Epithelial cell of esophagus (primary cell): ENCODE measurements around the gene PAPOLB.
"Not testable (repeated sequence)": the region's sequence is repeated elsewhere in the genome, so short reads cannot be mapped to it uniquely, and the experiment has no call there.

ENCODE experiments used
- DNase-seq: peaks from one replicate; pipeline ENCODE4 v3.0.0; 2010; ENCODE audit warnings: low read depth
- H3K4me3 ChIP-seq: 2 replicates; pipeline ENCODE4 v1.5.1; 2011; ENCODE audit warnings: mild to moderate bottlenecking, low read length, control low read depth
- CTCF ChIP-seq: IDR thresholded peaks from 2 replicates; pipeline ENCODE4 v1.5.1; 2011; ENCODE audit warnings: low read depth, mild to moderate bottlenecking, low read length, control low read depth, inconsistent platforms; ENCODE audit not compliant: insufficient read depth; ENCODE audit errors: missing control alignments

PAPOLB gene

GRCh38 chr7:4894482-4894881 lies 32.7 kb upstream of the PAPOLB start:
- no peak overlapping the region for H3K4me3 ChIP-seq
- DNase-seq = no peak
- TF ChIP-seq CTCF = no peak

- no peak overlapping the region for H3K4me3 ChIP-seq
- no peak for TF ChIP-seq CTCF
- DNase-seq = no peak
Measured at GRCh38 chr7:4893929-4894475, 32.2 kb upstream of the PAPOLB start.

- H3K4me3 ChIP-seq, DNase-seq: not testable (repeated sequence)
Measured at GRCh38 chr7:4893188-4893587, 31.4 kb upstream of the PAPOLB start.

- not testable (repeated sequence) for H3K4me3 ChIP-seq, DNase-seq
Measured at GRCh38 chr7:4891522-4891921, 29.7 kb upstream of the PAPOLB start.

GRCh38 chr7:4889682-4890081 lies 27.9 kb upstream of the PAPOLB start:
- TF ChIP-seq CTCF = no peak
- no peak overlapping the region for H3K4me3 ChIP-seq
- DNase-seq = no peak

GRCh38 chr7:4888161-4888560 lies 26.3 kb upstream of the PAPOLB start:
- no peak for DNase-seq
- no peak overlapping the region for H3K4me3 ChIP-seq
- TF ChIP-seq CTCF = no peak

GRCh38 chr7:4886671-4887070 lies 24.8 kb upstream of the PAPOLB start:
- no peak for TF ChIP-seq CTCF
- no peak for DNase-seq
- no peak overlapping the region for H3K4me3 ChIP-seq

GRCh38 chr7:4885317-4885807 lies 23.5 kb upstream of the PAPOLB start:
- no peak for TF ChIP-seq CTCF
- no peak for DNase-seq
- no peak overlapping the region for H3K4me3 ChIP-seq
